BE2C (cell line): ENCODE results near the gene IFIH1. TPM values are rescaled to one million over a fixed set of nuclear protein-coding genes. Genes with fewer than 3 reads are reported as not detected.

Experiments
- DNase-seq: peaks from one replicate; pipeline ENCODE4 v3.0.0-alpha.2; 2020
- H3K27me3 ChIP-seq: fragments of 250-450 bp; sonication (Bioruptor Pico); 2 replicates; pipeline ENCODE4 v1.5.1; 2020; ENCODE audit warnings: mild to moderate bottlenecking
- H3K36me3 ChIP-seq: fragments of 250-450 bp; sonication (Bioruptor Pico); 2 replicates; pipeline ENCODE4 v1.5.1; 2020; ENCODE audit warnings: mild to moderate bottlenecking
- H3K4me1 ChIP-seq: fragments of 250-450 bp; sonication (Bioruptor Pico); 2 replicates; pipeline ENCODE4 v1.5.1; 2020
- H3K4me3 ChIP-seq: 2 replicates; pipeline ENCODE4 v1.5.1; 2011; ENCODE audit warnings: low read depth, low read length
- H3K9me3 ChIP-seq: fragments of 250-450 bp; sonication (Bioruptor Pico); 2 replicates; pipeline ENCODE4 v1.5.1; 2020
- CTCF ChIP-seq: IDR thresholded peaks from 2 replicates; pipeline ENCODE4 v1.5.1; 2012; ENCODE audit warnings: mild to moderate bottlenecking, low read depth, low read length
- polyA plus RNA-seq: library from polyadenylated mRNA; unstranded; fragments of >200 nt; gene quantifications from one replicate; pipeline ENCODE4 v1.2.1, GENCODE V29; 2012; ENCODE audit warnings: low read depth, missing spikeins; ENCODE audit not compliant: insufficient read length, insufficient read depth

IFIH1 gene
- polyA plus RNA-seq, result not detected

GRCh38 chr2:162318328-162319180, at the start of gene IFIH1:
TSS of gene IFIH1 (minus strand) at chr2:162318684. CDS start at chr2:162318307, 377 bp downstream.
- Histone ChIP-seq H3K9me3 (no peaks in the 10 kb centered on the region), H3K4me1 (no peaks in the 10 kb centered on the region), H3K36me3 (no peaks in the 10 kb centered on the region), H3K27me3 (no peaks in the 10 kb centered on the region), H3K4me3 (peak within 1 kb of the TSS; percentile 38)
- no peak for TF ChIP-seq CTCF
- no peak for DNase-seq

- Histone ChIP-seq H3K36me3 (no peaks in the 10 kb centered on the region), H3K4me3 (no peak overlapping the region), H3K27me3 (no peaks in the 10 kb centered on the region), H3K9me3 (no peaks in the 10 kb centered on the region), H3K4me1 (no peaks in the 10 kb centered on the region)
- TF ChIP-seq CTCF, result no peak
- no peak for DNase-seq
These were observed 46.9 kb upstream of the IFIH1 start for GRCh38 chr2:162365392-162365791.

GRCh38 chr2:162344617-162344950, 26.1 kb upstream of the IFIH1 start:
- DNase-seq, result no peak
- H3K4me1 ChIP-seq, result no peaks in the 10 kb centered on the region
- H3K27me3 ChIP-seq, result no peaks in the 10 kb centered on the region
- no peaks in the 10 kb centered on the region for H3K9me3 ChIP-seq
- no peaks in the 10 kb centered on the region for H3K36me3 ChIP-seq
- TF ChIP-seq CTCF, result no peak
- H3K4me3 ChIP-seq, result peak overlapping the region; percentile 53

GRCh38 chr2:162343824-162344616, 25.5 kb upstream of the IFIH1 start, which contains the start of gene GCA:
TSS of gene GCA (plus strand) at chr2:162344132. CDS start at chr2:162344249, 117 bp downstream.
- DNase-seq, result peak; percentile 87
- no peak for TF ChIP-seq CTCF
- no peaks in the 10 kb centered on the region for H3K27me3 ChIP-seq

GRCh38 chr2:162343492-162343823, 25.0 kb upstream of the IFIH1 start:
- H3K36me3 ChIP-seq, result no peaks in the 10 kb centered on the region
- H3K27me3 ChIP-seq, result no peaks in the 10 kb centered on the region
- no peaks in the 10 kb centered on the region for H3K4me1 ChIP-seq
- no peak for DNase-seq
- no peak for TF ChIP-seq CTCF
- no peaks in the 10 kb centered on the region for H3K9me3 ChIP-seq
- no peak overlapping the region for H3K4me3 ChIP-seq

More at GRCh38 chr2:162343824-162344616, 25.5 kb upstream of the IFIH1 start, which contains the start of gene GCA:
- H3K9me3 ChIP-seq, result no peaks in the 10 kb centered on the region
- peak within 1 kb of the TSS; percentile 53 for H3K4me3 ChIP-seq
- H3K36me3 ChIP-seq, result no peaks in the 10 kb centered on the region
- no peaks in the 10 kb centered on the region for H3K4me1 ChIP-seq
